PC-3 (cell line): ENCODE results near the gene SPATS2. TPM values are rescaled to one million over a fixed set of nuclear protein-coding genes. Genes with fewer than 3 reads are reported as not detected.

ENCODE experiments used
- ATAC-seq: fragments of 200-7000 bp; cut with Tn5 transposase; 2 replicates; pipeline ENCODE4 v1.9.1; 2020; ENCODE audit warnings: mild to moderate bottlenecking, moderate library complexity
- BruUV-seq: library from RNA; stranded (reverse); fragments of 400-500 nt; replicated peaks from 2 replicates; lab custom pipeline; 2021; lab: Mats Ljungman, UMichigan
- CTCF ChIA-PET: fragments of 300-600 bp; sonication (Branson Sonifier 250); formaldehyde crosslinking; loops from one replicate; lab custom pipeline; 2022; ENCODE audit warnings: antibody characterized with exemption; lab: Charles Lee
- POLR2A ChIA-PET: fragments of 300-600 bp; sonication (Branson Sonifier 250); formaldehyde crosslinking; loops from one replicate; lab custom pipeline; 2022; ENCODE audit warnings: antibody characterized with exemption; ENCODE audit not compliant: unreplicated experiment; lab: Charles Lee
- DNase-seq: peaks from one replicate; pipeline ENCODE4 v3.0.0-alpha.2; 2015
- H2AFZ ChIP-seq: fragments of 300-600 bp; sonication (generic); 2 replicates; pipeline ENCODE4 v1.6.0; 2016; ENCODE audit warnings: antibody characterized with exemption, low read length
- H3F3A ChIP-seq: fragments of 300-600 bp; sonication (generic); one replicate; pipeline ENCODE4 v1.6.0; 2017; ENCODE audit warnings: antibody characterized with exemption, low read length, control low read depth, mild to moderate bottlenecking; ENCODE audit not compliant: unreplicated experiment
- H3K27ac ChIP-seq: fragments of 300-600 bp; sonication (generic); 2 replicates; pipeline ENCODE4 v1.5.1; 2016; ENCODE audit warnings: mild to moderate bottlenecking, low read length
- H3K27me3 ChIP-seq: fragments of 300-600 bp; sonication (generic); 2 replicates; pipeline ENCODE4 v1.6.1; 2016; ENCODE audit warnings: low read length, mixed read lengths
- H3K36me3 ChIP-seq: fragments of 300-600 bp; sonication (generic); 2 replicates; pipeline ENCODE4 v1.6.1; 2016; ENCODE audit warnings: low read depth, mixed run types, low read length, mixed read lengths
- H3K4me1 ChIP-seq: fragments of 300-600 bp; sonication (generic); 2 replicates; pipeline ENCODE4 v1.5.1; 2016; ENCODE audit warnings: low read length; ENCODE audit not compliant: insufficient read depth
- H3K4me2 ChIP-seq: fragments of 300-600 bp; sonication (generic); 2 replicates; pipeline ENCODE4 v1.6.0; 2016; ENCODE audit warnings: low read length
- H3K4me3 ChIP-seq: fragments of 300-600 bp; sonication (generic); 2 replicates; pipeline ENCODE4 v1.5.1; 2016; ENCODE audit warnings: mild to moderate bottlenecking, low read length, mixed read lengths
- H3K79me2 ChIP-seq: fragments of 300-600 bp; sonication (generic); 2 replicates; pipeline ENCODE4 v1.6.1; 2017; ENCODE audit warnings: low read length, mixed read lengths
- H3K9ac ChIP-seq: fragments of 300-600 bp; sonication (generic); 2 replicates; pipeline ENCODE4 v1.6.0; 2016; ENCODE audit warnings: mild to moderate bottlenecking, low read length
- H3K9me2 ChIP-seq: fragments of 300-600 bp; sonication (generic); replicated peaks from 2 replicates; pipeline ENCODE4 v1.6.1; 2016; ENCODE audit warnings: mixed run types, low read length, mixed read lengths
- H3K9me3 ChIP-seq: fragments of 300-600 bp; sonication (generic); 2 replicates; pipeline ENCODE4 v1.6.1; 2016; ENCODE audit warnings: low read length, mixed read lengths
- H4K20me1 ChIP-seq: fragments of 300-600 bp; sonication (generic); 2 replicates; pipeline ENCODE4 v1.6.1; 2016; ENCODE audit warnings: low read length, mixed read lengths
- EZH2 ChIP-seq: fragments of 300-600 bp; sonication (generic); IDR thresholded peaks from one replicate; pipeline ENCODE4 v1.6.1; 2017; ENCODE audit warnings: antibody characterized with exemption, mild to moderate bottlenecking, low read length; ENCODE audit not compliant: unreplicated experiment
- EZH2phosphoT487 ChIP-seq: fragments of 300-600 bp; sonication (generic); IDR thresholded peaks from 2 replicates; pipeline ENCODE4 v1.6.1; 2018; ENCODE audit warnings: mild to moderate bottlenecking, antibody characterized with exemption, low read length, borderline replicate concordance
- intact Hi-C: fragments of 100-400 bp; cut with micrococcal nuclease; formaldehyde crosslinking; loops from 2 replicates; pipeline ENCODE4 v1.9.0; 2023
- total RNA-seq: library from RNA; depleted of rRNA; stranded (reverse); fragments of >200 nt; gene quantifications from 2 replicates; pipeline ENCODE4 v1.2.3, GENCODE V29; 2014
- TF ChIP-seq, protein P1 (sequence below): fragments of 300-600 bp; sonication (generic); conservative IDR thresholded peaks from 2 replicates; pipeline ENCODE4 v1.5.1; 2017; ENCODE audit warnings: antibody characterized with exemption, low read depth, mild to moderate bottlenecking, low read length

Gene SPATS2
- total RNA-seq, 1 experiment from 2014 or later: 27.0 TPM

GRCh38 chr12:49323524-49324097, 43.7 kb upstream of the SPATS2 start:
- peak overlapping the region; percentile 100 for H3K4me2 ChIP-seq
- H4K20me1 ChIP-seq: no peaks in the 10 kb centered on the region
- intact Hi-C loops: no loop called here
- peaks cover 19% of the 10 kb centered on the region for H3K79me2 ChIP-seq
- peaks cover 22% of the 10 kb centered on the region for H3K36me3 ChIP-seq
- ChIA-PET POLR2A (interaction anchor here (0.5 to 1.0 kb wide), 6 partner anchors 8 to 991 kb away, joined by 3 to 8 read pairs (median 4); partner anchors contain the start of gene SPATS2), CTCF (interaction anchor here (0.6 to 1.7 kb wide), 8 partner anchors 8 to 295 kb away, joined by 3 to 23 read pairs (median 5); partner anchors contain the start of gene DNAJC22)
- DNase-seq: no peak
- H3F3A ChIP-seq: no peaks in the 10 kb centered on the region
- TSS peak; percentile 92 for BruUV-seq
- H3K4me1 ChIP-seq: peaks cover 12% of the 10 kb centered on the region; the same call in 1 of the 2 replicates
- H3K9me2 ChIP-seq: no peaks in the 10 kb centered on the region
- H3K9ac ChIP-seq: peak overlapping the region; percentile 86
- no peak for TF ChIP-seq EZH2
- TF ChIP-seq EZH2phosphoT487: no peak
- TF ChIP-seq, protein P1, sequence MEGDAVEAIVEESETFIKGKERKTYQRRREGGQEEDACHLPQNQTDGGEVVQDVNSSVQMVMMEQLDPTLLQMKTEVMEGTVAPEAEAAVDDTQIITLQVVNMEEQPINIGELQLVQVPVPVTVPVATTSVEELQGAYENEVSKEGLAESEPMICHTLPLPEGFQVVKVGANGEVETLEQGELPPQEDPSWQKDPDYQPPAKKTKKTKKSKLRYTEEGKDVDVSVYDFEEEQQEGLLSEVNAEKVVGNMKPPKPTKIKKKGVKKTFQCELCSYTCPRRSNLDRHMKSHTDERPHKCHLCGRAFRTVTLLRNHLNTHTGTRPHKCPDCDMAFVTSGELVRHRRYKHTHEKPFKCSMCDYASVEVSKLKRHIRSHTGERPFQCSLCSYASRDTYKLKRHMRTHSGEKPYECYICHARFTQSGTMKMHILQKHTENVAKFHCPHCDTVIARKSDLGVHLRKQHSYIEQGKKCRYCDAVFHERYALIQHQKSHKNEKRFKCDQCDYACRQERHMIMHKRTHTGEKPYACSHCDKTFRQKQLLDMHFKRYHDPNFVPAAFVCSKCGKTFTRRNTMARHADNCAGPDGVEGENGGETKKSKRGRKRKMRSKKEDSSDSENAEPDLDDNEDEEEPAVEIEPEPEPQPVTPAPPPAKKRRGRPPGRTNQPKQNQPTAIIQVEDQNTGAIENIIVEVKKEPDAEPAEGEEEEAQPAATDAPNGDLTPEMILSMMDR: no peak
- ATAC-seq: no peak
- peak overlapping the region; percentile 87 for H3K4me3 ChIP-seq
- no peak overlapping the region for H3K27ac ChIP-seq
- H3K9me3 ChIP-seq: no peaks in the 10 kb centered on the region
- H2AFZ ChIP-seq: peak overlapping the region; percentile 88
- no peaks in the 10 kb centered on the region for H3K27me3 ChIP-seq

DNA sequence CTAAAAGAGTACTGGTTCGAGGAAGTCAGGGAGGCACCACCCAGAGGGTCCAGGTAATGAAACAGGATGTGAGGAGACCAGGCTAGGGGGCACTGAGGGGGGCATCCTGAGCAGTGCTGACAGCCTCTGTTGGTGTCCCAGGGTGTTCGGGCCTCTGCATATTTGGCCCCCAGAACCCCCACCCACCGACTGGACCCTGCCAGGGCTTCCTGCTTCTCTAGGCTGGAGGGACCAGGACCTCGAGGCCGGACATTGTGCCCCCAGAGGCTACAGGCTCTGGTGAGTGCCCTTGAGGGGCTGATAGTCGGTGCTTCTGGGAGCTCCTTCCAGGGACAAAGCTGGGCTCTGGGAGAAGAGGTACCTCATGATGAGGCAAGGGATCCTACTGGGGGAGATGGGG, 41.7 kb upstream of the SPATS2 start:
- BruUV-seq: no TSS peak
- ATAC-seq: no peak
- no peaks in the 10 kb centered on the region for H3K9me2 ChIP-seq

More for the DNA sequence above, 41.7 kb upstream of the SPATS2 start:
- H3K4me2 ChIP-seq: no peak overlapping the region
- intact Hi-C loops: no loop called here
- H3K79me2 ChIP-seq: peaks cover 19% of the 10 kb centered on the region
- no peaks in the 10 kb centered on the region for H3F3A ChIP-seq
- ChIA-PET POLR2A (no interaction called here), CTCF (no interaction called here)
- H3K27me3 ChIP-seq: no peaks in the 10 kb centered on the region
- H3K9ac ChIP-seq: no peak overlapping the region
- H3K27ac ChIP-seq: no peak overlapping the region
- H2AFZ ChIP-seq: no peak overlapping the region
- no peaks in the 10 kb centered on the region for H3K9me3 ChIP-seq
- no peak for DNase-seq
- TF ChIP-seq, protein P1: no peak
- TF ChIP-seq EZH2phosphoT487: no peak
- TF ChIP-seq EZH2: no peak
- no peak overlapping the region for H3K4me3 ChIP-seq
- peaks cover 24% of the 10 kb centered on the region for H3K36me3 ChIP-seq
- peaks cover 12% of the 10 kb centered on the region; the same call in 1 of the 2 replicates for H3K4me1 ChIP-seq
- no peaks in the 10 kb centered on the region for H4K20me1 ChIP-seq
